Measurements from ENCODE around the gene ZNF462. TPM values are rescaled to one million over a fixed set of nuclear protein-coding genes. Genes with fewer than 3 reads are reported as not detected.

ZNF462 gene
- total RNA-seq, 1 experiment from 2014 or later: 20.6 TPM

- DNase-seq (ENCODE audit: low read depth): no peak
Observed at GRCh38 chr9:106929471-106930177, 66.7 kb downstream of the ZNF462 start.

- DNase-seq (ENCODE audit: low read depth): no peak
Observed at GRCh38 chr9:106930477-106930876, 67.5 kb downstream of the ZNF462 start.

- DNase-seq (ENCODE audit: low read depth): no peak
Observed at GRCh38 chr9:106931466-106931865, 68.5 kb downstream of the ZNF462 start.

GRCh38 chr9:106932178-106932577, 69.2 kb downstream of the ZNF462 start:
- no peak for DNase-seq (ENCODE audit: low read depth)

- no peak for DNase-seq (ENCODE audit: low read depth)
Observed at GRCh38 chr9:106932675-106933074, 69.7 kb downstream of the ZNF462 start.

GRCh38 chr9:106933470-106933869, 70.5 kb downstream of the ZNF462 start:
- no peak for DNase-seq (ENCODE audit: low read depth)

- DNase-seq (ENCODE audit: low read depth): no peak
Observed at GRCh38 chr9:106934442-106935238, 71.7 kb downstream of the ZNF462 start.

GRCh38 chr9:106936680-106937079, 73.7 kb downstream of the ZNF462 start:
- DNase-seq (ENCODE audit: low read depth): no peak

GRCh38 chr9:106941916-106942315, 79.0 kb downstream of the ZNF462 start:
- DNase-seq (ENCODE audit: low read depth): no peak

- DNase-seq (ENCODE audit: low read depth): peak; percentile 80
Observed at GRCh38 chr9:106945727-106946660, 83.0 kb downstream of the ZNF462 start.

- DNase-seq (ENCODE audit: low read depth): no peak
Observed at GRCh38 chr9:106947106-106947900, 84.3 kb downstream of the ZNF462 start.

- DNase-seq (ENCODE audit: low read depth): no peak
Observed at GRCh38 chr9:106953174-106953573, 90.2 kb downstream of the ZNF462 start.

GRCh38 chr9:106954558-106954957, 91.6 kb downstream of the ZNF462 start:
- DNase-seq (ENCODE audit: low read depth): no peak

GRCh38 chr9:106954974-106955850, 92.2 kb downstream of the ZNF462 start:
- DNase-seq (ENCODE audit: low read depth): no peak

GRCh38 chr9:106956971-106957370, 94.0 kb downstream of the ZNF462 start:
- peak; percentile 33 for DNase-seq (ENCODE audit: low read depth)

- no peak for DNase-seq (ENCODE audit: low read depth)
Observed at GRCh38 chr9:106958955-106959657, 96.1 kb downstream of the ZNF462 start.

- no peak for DNase-seq (ENCODE audit: low read depth)
Observed at GRCh38 chr9:106960258-106960657, 97.3 kb downstream of the ZNF462 start.

- no peak for DNase-seq (ENCODE audit: low read depth)
Observed at GRCh38 chr9:106961623-106962022, 98.7 kb downstream of the ZNF462 start.

- DNase-seq (ENCODE audit: low read depth): no peak
Observed at GRCh38 chr9:106962122-106962521, 99.2 kb downstream of the ZNF462 start.

Data from Daoy (cell line).